Neural progenitor cell (in vitro differentiated cells): ENCODE data around the gene MAML3. TPM values are rescaled to one million over a fixed set of nuclear protein-coding genes. Genes with fewer than 3 reads are reported as not detected.

Source experiments
- DNase-seq: peaks from one replicate; pipeline ENCODE4 v3.0.0-alpha.2; 2016; ENCODE audit warnings: low spot score
- H2AFZ ChIP-seq: fragments of 200-600 bp; sonication (generic); replicated peaks from 2 replicates; pipeline ENCODE4 v1.6.1; 2016; ENCODE audit warnings: antibody characterized with exemption
- H3F3A ChIP-seq: fragments of 200-600 bp; sonication (generic); 2 replicates; pipeline ENCODE4 v1.6.1; 2016; ENCODE audit warnings: antibody characterized with exemption, low read depth
- H3K27ac ChIP-seq: fragments of 200-600 bp; sonication (generic); 2 replicates; pipeline ENCODE4 v1.5.1; 2016; ENCODE audit warnings: mild to moderate bottlenecking
- H3K27me3 ChIP-seq: fragments of 200-600 bp; sonication (generic); 2 replicates; pipeline ENCODE4 v1.6.1; 2016; ENCODE audit warnings: mild to moderate bottlenecking, moderate library complexity
- H3K36me3 ChIP-seq: fragments of 200-600 bp; sonication (generic); 2 replicates; pipeline ENCODE4 v1.5.1; 2016
- H3K4me1 ChIP-seq: fragments of 200-600 bp; sonication (generic); 2 replicates; pipeline ENCODE4 v1.6.1; 2016; ENCODE audit warnings: mixed run types
- H3K4me2 ChIP-seq: fragments of 200-600 bp; sonication (generic); 2 replicates; pipeline ENCODE4 v1.6.1; 2016
- H3K4me3 ChIP-seq: fragments of 200-600 bp; sonication (generic); 2 replicates; pipeline ENCODE4 v1.5.1; 2016
- H3K79me2 ChIP-seq: fragments of 200-600 bp; sonication (generic); 2 replicates; pipeline ENCODE4 v1.6.1; 2016; ENCODE audit warnings: low read depth
- H3K9ac ChIP-seq: fragments of 200-600 bp; sonication (generic); 2 replicates; pipeline ENCODE4 v1.6.1; 2016
- H3K9me3 ChIP-seq: fragments of 200-600 bp; sonication (generic); 2 replicates; pipeline ENCODE4 v1.5.1; 2016; ENCODE audit warnings: low read depth
- H4K20me1 ChIP-seq: fragments of 200-600 bp; sonication (generic); 2 replicates; pipeline ENCODE4 v1.6.1; 2016; ENCODE audit warnings: low read depth
- H3K27ac Mint-ChIP-seq: 3 replicates; pipeline ENCODE4 v1.8.0; 2021; ENCODE audit warnings: mixed read lengths
- H3K27me3 Mint-ChIP-seq: 2 replicates; pipeline ENCODE4 v1.8.0; 2022; ENCODE audit warnings: low read depth, mild to moderate bottlenecking, inconsistent platforms, moderate library complexity, mixed read lengths; ENCODE audit not compliant: insufficient read depth
- H3K36me3 Mint-ChIP-seq: 3 replicates; pipeline ENCODE4 v1.8.0; 2021; ENCODE audit warnings: mixed read lengths
- H3K4me1 Mint-ChIP-seq: 3 replicates; pipeline ENCODE4 v1.8.0; 2021; ENCODE audit warnings: mixed read lengths
- H3K4me3 Mint-ChIP-seq: 3 replicates; pipeline ENCODE4 v1.8.0; 2021; ENCODE audit warnings: mild to moderate bottlenecking, moderate library complexity, mixed read lengths
- H3K9me3 Mint-ChIP-seq: 3 replicates; pipeline ENCODE4 v1.8.0; 2020; ENCODE audit warnings: mixed read lengths
- CTCF ChIP-seq: fragments of 200-600 bp; sonication (generic); IDR thresholded peaks from 2 replicates; pipeline ENCODE4 v1.5.1; 2017; ENCODE audit warnings: antibody characterized with exemption, mild to moderate bottlenecking
- EZH2 ChIP-seq: fragments of 200-600 bp; sonication (generic); IDR thresholded peaks from 2 replicates; pipeline ENCODE4 v1.6.1; 2017; ENCODE audit warnings: antibody characterized with exemption, mild to moderate bottlenecking, moderate library complexity
- EZH2phosphoT487 ChIP-seq: fragments of 200-600 bp; sonication (generic); IDR thresholded peaks from 2 replicates; pipeline ENCODE4 v1.6.1; 2017; ENCODE audit warnings: antibody characterized with exemption
- total RNA-seq: library from RNA; depleted of rRNA; stranded (reverse); fragments of >200 nt; gene quantifications from 2 replicates; pipeline ENCODE4 v1.2.3, GENCODE V29; 2015; ENCODE audit warnings: low replicate concordance

The MAML3 gene
- total RNA-seq: 13.5 and 14.4 TPM in 2 replicates

GRCh38 chr4:140153718-140154571, at the start of gene MAML3:
MAML3 (minus strand) TSS chr4:140154184; CDS start chr4:140153327, 857 bp downstream.
- H3F3A ChIP-seq: peaks cover 44% of the 10 kb centered on the region
- no peaks in the 10 kb centered on the region for H3K27me3 ChIP-seq
- H3K4me3 ChIP-seq: peak within 1 kb of the TSS; percentile 92
- H3K9me3 ChIP-seq: no peaks in the 10 kb centered on the region
- no peaks in the 10 kb centered on the region for H3K9me3 Mint-ChIP-seq
- H3K4me3 Mint-ChIP-seq: peak within 1 kb of the TSS; percentile 93
- H3K36me3 ChIP-seq: no peaks in the 10 kb centered on the region
- H3K9ac ChIP-seq: peak within 1 kb of the TSS; percentile 15
- peaks cover 9% of the 10 kb centered on the region for H3K4me1 ChIP-seq
- no peaks in the 10 kb centered on the region for H3K36me3 Mint-ChIP-seq
- H2AFZ ChIP-seq: peak within 1 kb of the TSS; percentile 91
- peak within 1 kb of the TSS; percentile 92 for H3K4me2 ChIP-seq
- TF ChIP-seq EZH2phosphoT487 (no peak), EZH2 (peak; percentile 65)
- H3K27me3 Mint-ChIP-seq: peaks cover 6% of the 10 kb centered on the region
- H4K20me1 ChIP-seq: no peaks in the 10 kb centered on the region
- peaks cover 16% of the 10 kb centered on the region for H3K4me1 Mint-ChIP-seq
- no peak within 1 kb of the TSS for H3K27ac ChIP-seq
- DNase-seq: peak; percentile 96
- H3K27ac Mint-ChIP-seq: peak within 1 kb of the TSS; percentile 93
- peaks cover 26% of the 10 kb centered on the region for H3K79me2 ChIP-seq

GRCh38 chr4:140198942-140199341, 45.0 kb upstream of the MAML3 start:
- Histone ChIP-seq H3K4me3 (no peak overlapping the region), H2AFZ (peak overlapping the region; percentile 18), H3K9ac (no peak overlapping the region), H4K20me1 (no peaks in the 10 kb centered on the region), H3K4me2 (no peak overlapping the region), H3K27ac (no peak overlapping the region), H3K27me3 (no peaks in the 10 kb centered on the region), H3K36me3 (no peaks in the 10 kb centered on the region), H3F3A (no peaks in the 10 kb centered on the region), H3K4me1 (peaks cover 8% of the 10 kb centered on the region), H3K79me2 (no peaks in the 10 kb centered on the region), H3K9me3 (no peaks in the 10 kb centered on the region)
- Mint-ChIP-seq H3K9me3 (peaks cover 15% of the 10 kb centered on the region), H3K27ac (no peak overlapping the region), H3K27me3 (no peaks in the 10 kb centered on the region), H3K36me3 (no peaks in the 10 kb centered on the region), H3K4me1 (no peaks in the 10 kb centered on the region), H3K4me3 (no peak overlapping the region)
- DNase-seq: no peak
- TF ChIP-seq CTCF (no peak), EZH2phosphoT487 (no peak), EZH2 (no peak)

GRCh38 chr4:140195806-140196205, 41.8 kb upstream of the MAML3 start:
- no peak overlapping the region for H3K27ac ChIP-seq
- H3K36me3 ChIP-seq: no peaks in the 10 kb centered on the region
- no peak for DNase-seq
- TF ChIP-seq EZH2phosphoT487: no peak
- TF ChIP-seq EZH2: no peak
- TF ChIP-seq CTCF: no peak
- Mint-ChIP-seq H3K27me3 (no peaks in the 10 kb centered on the region), H3K27ac (no peak overlapping the region), H3K4me3 (no peak overlapping the region), H3K4me1 (no peaks in the 10 kb centered on the region), H3K36me3 (no peaks in the 10 kb centered on the region), H3K9me3 (peaks cover 9% of the 10 kb centered on the region)
- H4K20me1 ChIP-seq: no peaks in the 10 kb centered on the region
- H3K4me1 ChIP-seq: peaks cover 8% of the 10 kb centered on the region
- no peaks in the 10 kb centered on the region for H3K79me2 ChIP-seq
- H3K9ac ChIP-seq: no peak overlapping the region
- H3K27me3 ChIP-seq: no peaks in the 10 kb centered on the region
- H2AFZ ChIP-seq: no peak overlapping the region
- H3K4me2 ChIP-seq: no peak overlapping the region
- H3K9me3 ChIP-seq: no peaks in the 10 kb centered on the region
- no peaks in the 10 kb centered on the region for H3F3A ChIP-seq
- no peak overlapping the region for H3K4me3 ChIP-seq

- H3K9me3 Mint-ChIP-seq: no peaks in the 10 kb centered on the region
- no peaks in the 10 kb centered on the region for H3K36me3 Mint-ChIP-seq
- Histone ChIP-seq H2AFZ (no peak overlapping the region), H3F3A (no peaks in the 10 kb centered on the region), H3K27ac (no peak overlapping the region), H3K27me3 (no peaks in the 10 kb centered on the region), H3K4me1 (no peaks in the 10 kb centered on the region), H4K20me1 (no peaks in the 10 kb centered on the region), H3K79me2 (no peaks in the 10 kb centered on the region), H3K4me2 (no peak overlapping the region), H3K9ac (no peak overlapping the region), H3K36me3 (no peaks in the 10 kb centered on the region), H3K4me3 (no peak overlapping the region), H3K9me3 (no peaks in the 10 kb centered on the region)
- no peak for TF ChIP-seq EZH2
- TF ChIP-seq EZH2phosphoT487: no peak
- TF ChIP-seq CTCF: no peak
- no peak overlapping the region for H3K27ac Mint-ChIP-seq
- no peak for DNase-seq
- no peak overlapping the region for H3K4me3 Mint-ChIP-seq
- H3K4me1 Mint-ChIP-seq: no peaks in the 10 kb centered on the region
- no peaks in the 10 kb centered on the region for H3K27me3 Mint-ChIP-seq
These were observed 35.8 kb upstream of the MAML3 start for GRCh38 chr4:140189805-140190204.
